Transverse colon (tissue), 4 donors: Measurements from ENCODE around the gene IRS2. TPM values are rescaled to one million over a fixed set of nuclear protein-coding genes. Genes with fewer than 3 reads are reported as not detected.

ENCODE experiments used
- DNase-seq: peaks from one replicate; pipeline ENCODE4 v3.0.0-alpha.2; 2019
- H3K27ac ChIP-seq, 4 donors: fragments of 200-600 bp; sonication (generic); 2 replicates each; pipeline ENCODE4 v1.5.1; 2016 to 2018; ENCODE audit warnings: inconsistent platforms in 4 of 4
- H3K27me3 ChIP-seq: fragments of 200-600 bp; sonication (generic); 2 replicates; pipeline ENCODE4 v1.5.1; 2017; ENCODE audit warnings: inconsistent platforms
- H3K36me3 ChIP-seq, 4 donors: fragments of 200-600 bp; sonication (generic); 2 replicates each; pipeline ENCODE4 v1.5.1; 2017 to 2019; ENCODE audit warnings: inconsistent platforms in 4 of 4
- H3K4me1 ChIP-seq, 4 donors: fragments of 200-600 bp; sonication (generic); 2 replicates each; pipeline ENCODE4 v1.5.1; 2017 to 2020; ENCODE audit warnings: inconsistent platforms in 4 of 4
- H3K4me3 ChIP-seq, 4 donors: fragments of 200-600 bp; sonication (generic); 1 replicate in 1 of 4; 2 replicates in 3 of 4; pipeline versions ENCODE4 v1.5.1 to v1.6.1; 2017 to 2019; ENCODE audit warnings: inconsistent platforms in 4 of 4
- H3K9me3 ChIP-seq, 2 donors: fragments of 200-600 bp; sonication (generic); 2 replicates each; pipeline ENCODE4 v1.5.1; 2017 to 2019; ENCODE audit warnings: inconsistent platforms in 2 of 2
- EP300 ChIP-seq: sonication (generic); formaldehyde crosslinking; IDR thresholded peaks from one replicate; pipeline ENCODE4 v1.6.1; 2017; ENCODE audit warnings: antibody characterized with exemption, low read depth
- POLR2A ChIP-seq: fragments of 450-650 bp; IDR thresholded peaks from one replicate; pipeline ENCODE4 v1.6.1; 2016; ENCODE audit warnings: antibody characterized with exemption, mild to moderate bottlenecking, moderate library complexity
- POLR2AphosphoS5 ChIP-seq, 3 donors: sonication (generic); formaldehyde crosslinking; IDR thresholded peaks; one replicate each; pipeline ENCODE4 v1.6.1; 2016; ENCODE audit warnings: antibody characterized with exemption in 3 of 3
- WGBS, 2 donors: methylation state at CpG; one replicate each; pipeline ENCODE4 v1.1.5; 2018; ENCODE audit warnings: low coverage in 1 of 2; 5-methylcytosine and 5-hydroxymethylcytosine counted together
- in situ Hi-C, 4 donors: fragments of 200-750 bp; cut with MboI; loops; one replicate each; pipeline versions ENCODE4 v1.15.0 to v1.15.1; 2017; ENCODE audit warnings: low sequenced_read_pairs in 3 of 4, low pct_ligation_motif_present in 1 of 4, low pct_unique_long_range_greater_than_20kb in 1 of 4
- intact Hi-C: fragments of 100-400 bp; cut with DNase I; formaldehyde crosslinking; loops from one replicate; pipeline ENCODE4 v1.15.1; 2023; ENCODE audit warnings: low total_unique reads
- total RNA-seq, 4 donors: library from RNA; depleted of rRNA; stranded (reverse); fragments of >200 nt; gene quantifications; one replicate each; pipeline ENCODE4 v1.1.0, GENCODE V29; 2016
- TF ChIP-seq, protein P1 (sequence below), 5 experiments: fragments of 200-600 bp in 3 of 5; fragments of 450-650 bp in 2 of 5; sonication (generic) in 3 of 5; IDR thresholded peaks; 1 replicate in 2 of 5; 2 replicates in 3 of 5; pipeline ENCODE4 v1.5.1; 2016 to 2017; ENCODE audit warnings: antibody characterized with exemption in 5 of 5, inconsistent platforms in 3 of 5, mild to moderate bottlenecking in 2 of 5, moderate library complexity in 1 of 5

Gene IRS2
- total RNA-seq, 4 donors from 2014 or later = 12.5 to 72.6 (median 28.5) TPM

DNA sequence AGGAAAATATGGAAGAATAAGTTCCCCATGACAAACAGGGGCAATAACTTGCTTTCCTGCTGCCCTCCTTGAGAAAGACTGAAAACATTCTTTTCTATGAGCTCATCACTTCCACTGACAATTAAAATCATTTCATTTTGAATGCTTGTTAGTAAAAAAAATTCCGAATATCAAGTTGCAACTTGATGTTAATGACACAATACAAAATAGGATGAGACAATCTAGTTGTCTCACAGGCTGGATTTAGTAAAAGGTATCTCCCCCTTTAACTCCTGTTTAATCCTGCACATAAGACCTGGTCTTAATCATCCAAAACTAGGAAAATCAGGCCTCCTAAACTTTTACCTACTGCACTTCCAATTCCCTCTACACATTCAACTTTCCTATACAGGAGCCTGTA, 24.7 kb downstream of the IRS2 start:
- in situ Hi-C loops (no loop called here), intact Hi-C loops (no loop called here)
- Histone ChIP-seq H3K27me3 (no peaks in the 10 kb centered on the region), H3K27ac (no peak overlapping the region), H3K9me3 (no peaks in the 10 kb centered on the region), H3K4me1 (no peaks in the 10 kb centered on the region), H3K4me3 (no peak overlapping the region), H3K36me3 (no peaks in the 10 kb centered on the region)
- TF ChIP-seq POLR2A (no peak), EP300 (no peak), POLR2AphosphoS5 (IDR thresholded peaks at IDR 0.05) (no peak)
- TF ChIP-seq, protein P1, sequence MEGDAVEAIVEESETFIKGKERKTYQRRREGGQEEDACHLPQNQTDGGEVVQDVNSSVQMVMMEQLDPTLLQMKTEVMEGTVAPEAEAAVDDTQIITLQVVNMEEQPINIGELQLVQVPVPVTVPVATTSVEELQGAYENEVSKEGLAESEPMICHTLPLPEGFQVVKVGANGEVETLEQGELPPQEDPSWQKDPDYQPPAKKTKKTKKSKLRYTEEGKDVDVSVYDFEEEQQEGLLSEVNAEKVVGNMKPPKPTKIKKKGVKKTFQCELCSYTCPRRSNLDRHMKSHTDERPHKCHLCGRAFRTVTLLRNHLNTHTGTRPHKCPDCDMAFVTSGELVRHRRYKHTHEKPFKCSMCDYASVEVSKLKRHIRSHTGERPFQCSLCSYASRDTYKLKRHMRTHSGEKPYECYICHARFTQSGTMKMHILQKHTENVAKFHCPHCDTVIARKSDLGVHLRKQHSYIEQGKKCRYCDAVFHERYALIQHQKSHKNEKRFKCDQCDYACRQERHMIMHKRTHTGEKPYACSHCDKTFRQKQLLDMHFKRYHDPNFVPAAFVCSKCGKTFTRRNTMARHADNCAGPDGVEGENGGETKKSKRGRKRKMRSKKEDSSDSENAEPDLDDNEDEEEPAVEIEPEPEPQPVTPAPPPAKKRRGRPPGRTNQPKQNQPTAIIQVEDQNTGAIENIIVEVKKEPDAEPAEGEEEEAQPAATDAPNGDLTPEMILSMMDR (IDR thresholded peaks at IDR 0.05) = no peak
- 38 to 87% methylated on average over 1 of the region's 1 CpG for WGBS, 2 donors
- no peak for DNase-seq

DNA sequence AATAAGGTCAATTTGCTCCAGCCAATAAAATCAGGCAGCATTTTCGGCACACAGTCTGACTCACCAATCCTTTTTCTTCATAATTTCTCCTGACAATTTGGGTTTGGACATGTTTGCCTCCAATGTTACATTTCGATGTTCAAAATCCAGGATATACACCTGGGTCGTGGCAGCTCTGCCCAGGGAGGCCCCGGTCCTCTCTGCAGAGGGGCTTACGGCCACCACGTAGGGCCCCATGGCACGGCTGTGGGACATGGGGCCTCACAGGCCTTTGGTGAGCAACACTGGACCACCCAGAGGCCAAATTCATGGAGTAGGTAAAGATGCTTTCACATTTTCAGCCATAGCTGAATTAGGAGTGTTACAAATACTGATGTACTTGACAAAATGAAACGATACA, 25.4 kb downstream of the IRS2 start:
- no peak overlapping the region for H3K27ac ChIP-seq
- intact Hi-C loops (no loop called here), in situ Hi-C loops (no loop called here)
- no peaks in the 10 kb centered on the region for H3K9me3 ChIP-seq
- no peaks in the 10 kb centered on the region for H3K27me3 ChIP-seq
- H3K36me3 ChIP-seq = peaks cover 0 to 7% (median 3%) of the 10 kb centered on the region in 4 donors
- TF ChIP-seq POLR2AphosphoS5 (IDR thresholded peaks at IDR 0.05) (no peak), EP300 (no peak), POLR2A (no peak)
- TF ChIP-seq, protein P1 (IDR thresholded peaks at IDR 0.05) = no peak
- H3K4me1 ChIP-seq = no peaks in the 10 kb centered on the region
- H3K4me3 ChIP-seq = no peak overlapping the region
- 76 to 90% methylated on average over 2 to 8 of the region's 8 CpGs for WGBS, 2 donors
- DNase-seq = no peak

DNA sequence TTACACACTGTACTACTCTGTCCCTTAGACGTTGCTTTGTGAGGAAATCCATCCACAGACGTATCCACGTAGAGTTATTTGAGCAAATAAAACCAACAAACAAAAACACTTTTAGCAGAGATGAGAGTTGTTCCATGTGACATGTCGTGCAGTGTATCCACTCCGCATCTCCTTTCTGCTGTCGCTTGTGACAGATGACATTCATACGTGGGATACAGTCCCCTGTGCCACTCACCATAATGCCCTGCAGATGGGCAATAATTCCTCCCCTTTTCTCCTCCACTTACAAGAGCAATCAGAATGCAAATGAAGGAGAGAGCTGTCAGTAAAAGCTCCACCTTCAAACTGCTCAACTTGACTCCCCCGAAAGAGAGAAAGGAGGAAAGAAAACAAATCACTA, 26.0 kb downstream of the IRS2 start:
- H3K9me3 ChIP-seq = no peaks in the 10 kb centered on the region
- H3K4me3 ChIP-seq = no peak overlapping the region
- TF ChIP-seq POLR2AphosphoS5 (IDR thresholded peaks at IDR 0.05) (no peak), POLR2A (no peak), EP300 (no peak)
- TF ChIP-seq, protein P1 (IDR thresholded peaks at IDR 0.05) = no peak
- no peak overlapping the region for H3K27ac ChIP-seq
- H3K4me1 ChIP-seq = no peaks in the 10 kb centered on the region
- WGBS, 2 donors = 86 to 93% methylated on average over 8 of the region's 8 CpGs
- H3K27me3 ChIP-seq = no peaks in the 10 kb centered on the region
- in situ Hi-C loops (no loop called here), intact Hi-C loops (no loop called here)
- no peak for DNase-seq
- peaks cover 0 to 12% (median 5%) of the 10 kb centered on the region in 4 donors for H3K36me3 ChIP-seq

DNA sequence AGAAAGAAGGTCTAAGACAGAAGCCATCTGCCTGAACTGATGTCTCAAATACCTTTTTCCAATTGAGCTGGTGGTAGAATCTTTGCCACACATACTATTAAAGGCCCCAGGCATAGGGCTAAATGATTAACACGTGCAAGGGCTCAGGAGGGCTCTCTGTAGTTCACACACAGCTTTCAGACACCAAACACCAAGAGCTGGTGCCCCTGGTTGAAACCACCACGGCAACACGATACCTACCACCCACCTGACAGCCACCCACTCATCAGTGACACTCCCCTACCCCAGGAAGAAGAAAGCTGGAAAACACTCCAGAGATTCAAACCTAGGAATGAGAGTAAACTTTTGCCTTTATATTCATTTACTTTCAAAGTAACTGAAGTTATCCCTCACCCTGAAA, 26.8 kb downstream of the IRS2 start:
- H3K27ac ChIP-seq = no peak overlapping the region
- no peaks in the 10 kb centered on the region for H3K4me1 ChIP-seq
- peaks cover 0 to 19% (median 7%) of the 10 kb centered on the region in 4 donors for H3K36me3 ChIP-seq
- TF ChIP-seq POLR2AphosphoS5 (IDR thresholded peaks at IDR 0.05) (no peak), EP300 (no peak), POLR2A (no peak)
- TF ChIP-seq, protein P1 (IDR thresholded peaks at IDR 0.05) = no peak
- intact Hi-C loops (no loop called here), in situ Hi-C loops (no loop called here)
- no peaks in the 10 kb centered on the region for H3K9me3 ChIP-seq
- no peak for DNase-seq
- 38 to 79% methylated on average over 2 to 3 of the region's 3 CpGs for WGBS, 2 donors
- H3K4me3 ChIP-seq = no peak overlapping the region
- no peaks in the 10 kb centered on the region for H3K27me3 ChIP-seq
